H4 (cell line): ENCODE data around the gene INS. TPM values are rescaled to one million over a fixed set of nuclear protein-coding genes. Genes with fewer than 3 reads are reported as not detected.
"Not testable (repeated sequence)": the region's sequence is repeated elsewhere in the genome, so short reads cannot be mapped to it uniquely, and the experiment has no call there.

Experiments used
- DNase-seq: peaks from one replicate; pipeline ENCODE4 v3.0.0-alpha.2; 2015; ENCODE audit warnings: low spot score
- total RNA-seq: library from RNA; depleted of rRNA; stranded (reverse); fragments of >200 nt; shearing (Covaris generic); gene quantifications from 2 replicates; pipeline ENCODE4 v1.2.3, GENCODE V29; 2014

INS gene
- total RNA-seq, 1 experiment from 2014 or later: not detected

DNA sequence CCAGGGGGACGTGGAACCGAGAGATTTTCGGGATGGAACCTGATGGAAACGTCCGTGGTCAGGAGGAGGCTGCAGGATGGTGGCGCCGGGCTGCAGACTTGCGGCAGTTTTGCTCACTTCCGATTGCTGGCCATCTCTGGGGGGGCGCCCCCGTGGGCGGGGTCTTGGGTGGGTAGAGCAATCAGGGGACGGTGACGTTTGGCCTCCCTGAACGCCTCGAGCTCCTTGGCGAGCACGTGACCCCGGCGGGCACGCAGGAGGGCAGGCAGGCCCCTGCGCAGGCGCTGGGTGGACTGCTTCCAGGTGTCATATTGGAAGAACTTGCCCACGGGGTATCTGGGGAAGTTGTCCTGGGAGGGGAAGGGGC lies 28.2 kb downstream of the INS start:
- no peak for DNase-seq

DNA sequence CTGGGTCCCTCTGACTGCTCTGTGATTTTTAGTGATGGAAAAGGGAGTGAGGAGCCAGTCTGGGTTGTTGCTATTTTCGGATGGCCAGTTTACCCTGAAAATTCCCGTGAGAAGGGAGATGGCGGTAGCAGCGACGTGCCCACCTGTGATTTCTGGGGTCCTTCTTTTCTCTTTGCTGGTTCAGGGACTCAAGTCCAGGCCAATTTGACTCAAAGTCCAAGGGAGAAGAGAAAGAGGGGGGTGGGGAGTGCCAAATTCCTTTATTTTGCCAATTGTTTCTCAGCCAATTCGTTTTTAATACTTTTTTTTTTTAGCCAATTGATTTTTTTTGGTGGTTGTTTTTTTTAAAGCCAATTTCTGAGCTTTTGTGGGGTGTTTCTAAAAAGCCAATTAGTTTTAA lies 28.8 kb downstream of the INS start:
- no peak for DNase-seq

DNA sequence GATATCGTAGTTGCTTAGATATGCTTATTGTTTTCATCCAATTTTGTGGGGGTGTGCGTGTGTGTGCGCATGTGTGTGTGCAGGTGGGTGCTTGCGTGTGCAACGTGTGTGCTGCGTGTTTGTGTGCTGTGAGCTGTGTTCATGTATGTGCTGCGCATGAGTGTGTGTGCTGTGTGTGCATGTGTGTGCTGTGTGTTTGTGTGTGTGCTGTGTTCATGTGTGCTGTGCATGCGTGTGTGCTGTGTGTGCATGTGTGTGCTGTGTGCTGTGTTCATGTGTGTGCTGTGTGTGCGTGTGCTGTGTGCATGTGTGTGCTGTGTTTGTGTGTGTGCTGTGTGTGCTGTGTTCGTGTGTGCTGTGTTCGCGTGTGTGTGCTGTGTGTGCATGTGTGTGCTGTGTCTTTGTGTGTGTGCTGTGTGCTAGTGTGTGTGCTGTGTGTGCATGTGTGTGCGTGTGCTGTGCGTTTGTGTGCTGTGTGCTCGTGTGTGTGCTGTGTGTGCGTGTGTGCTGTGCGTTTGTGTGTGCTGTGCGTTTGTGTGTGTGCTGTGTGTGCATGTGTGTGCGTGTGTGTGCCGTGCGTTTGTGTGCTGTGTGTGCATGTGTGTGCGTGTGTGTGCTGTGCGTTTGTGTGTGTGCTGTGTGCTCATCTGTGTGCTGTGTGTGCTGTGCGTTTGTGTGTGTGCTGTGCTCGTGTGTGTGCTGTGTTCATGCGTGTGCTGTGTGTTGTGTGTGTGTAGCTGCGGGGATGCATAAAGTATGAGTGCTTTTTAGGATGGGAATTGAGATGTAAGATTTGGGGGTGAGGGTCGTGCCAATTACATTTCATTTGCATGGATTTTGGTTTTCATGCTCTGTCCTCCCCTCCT lies 29.4 kb downstream of the INS start:
- DNase-seq: no peak

DNA sequence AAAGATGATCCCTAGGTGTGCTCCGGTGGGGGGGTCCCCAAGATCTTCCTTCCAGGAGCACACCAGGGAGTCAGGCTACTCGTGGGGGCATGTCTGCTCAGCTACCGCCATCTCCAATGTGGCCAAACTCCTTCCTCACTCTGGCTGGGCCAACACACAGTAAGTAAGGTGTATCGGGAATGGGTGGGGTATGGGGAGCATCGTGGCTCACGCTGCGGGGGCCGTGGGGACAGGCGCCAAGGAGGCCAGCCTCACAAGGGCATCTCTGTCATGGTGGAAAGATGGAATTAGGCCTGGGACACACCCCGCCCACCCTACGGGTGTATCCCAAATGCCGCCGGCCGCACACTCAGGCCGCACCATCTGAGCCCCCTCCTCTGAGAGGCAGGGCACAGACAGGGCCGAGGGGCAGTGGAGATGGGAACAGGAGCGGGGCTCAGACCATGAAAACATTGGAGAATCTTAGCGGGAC lies 30.1 kb downstream of the INS start:
- no peak for DNase-seq

DNA sequence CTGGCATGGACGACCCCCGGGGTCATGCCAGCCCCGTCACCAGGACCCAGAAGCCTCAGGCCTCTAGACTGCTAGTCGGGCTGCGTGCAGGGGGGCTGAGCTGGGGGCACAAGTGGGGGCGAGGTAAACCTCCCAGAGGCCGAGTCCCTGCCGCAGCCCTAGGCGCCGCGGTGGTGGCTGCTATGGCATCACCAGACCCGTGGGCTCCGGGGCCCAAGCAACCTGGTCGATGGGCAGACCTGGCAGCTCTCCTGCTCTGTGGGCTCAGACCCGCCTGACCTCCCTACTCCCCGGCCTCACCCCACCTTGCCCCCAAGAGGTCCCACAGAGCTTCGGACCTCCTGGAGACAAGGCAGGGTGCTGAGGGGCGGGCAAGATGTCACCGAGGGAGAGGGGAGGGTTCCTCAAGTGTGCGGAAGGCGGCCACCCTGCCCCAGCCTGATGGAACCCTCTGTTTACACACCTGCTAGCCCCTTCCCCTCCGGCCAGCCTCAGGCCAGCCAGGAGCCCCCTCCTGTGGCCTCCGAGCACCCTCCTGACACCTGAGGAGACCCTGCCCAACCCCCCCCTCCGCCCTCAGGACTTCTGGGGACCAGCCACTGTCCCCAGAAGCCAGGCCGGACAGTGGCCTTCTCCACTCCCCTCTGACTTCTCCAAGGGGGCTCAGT lies 31.2 kb downstream of the INS start:
- no peak for DNase-seq

DNA sequence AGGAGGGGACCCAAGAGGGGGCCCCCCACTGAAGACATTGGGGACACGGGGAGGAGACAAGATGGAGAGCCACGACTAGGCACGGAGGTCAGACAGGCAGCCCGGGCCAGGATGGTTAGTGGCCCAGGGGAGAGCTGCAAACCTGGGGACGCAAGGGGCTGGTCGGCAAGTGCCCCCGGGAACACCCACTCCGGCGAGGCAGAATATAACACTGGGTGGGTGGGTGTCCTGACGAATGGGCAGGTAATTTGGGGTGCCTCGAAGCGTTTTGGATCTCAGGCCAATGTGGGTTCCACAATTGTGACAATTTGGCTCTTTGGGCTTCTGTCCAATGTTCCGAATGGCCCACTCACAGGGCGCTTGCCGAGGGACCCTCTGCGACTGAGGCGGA lies 31.7 kb downstream of the INS start:
- no peak for DNase-seq

DNA sequence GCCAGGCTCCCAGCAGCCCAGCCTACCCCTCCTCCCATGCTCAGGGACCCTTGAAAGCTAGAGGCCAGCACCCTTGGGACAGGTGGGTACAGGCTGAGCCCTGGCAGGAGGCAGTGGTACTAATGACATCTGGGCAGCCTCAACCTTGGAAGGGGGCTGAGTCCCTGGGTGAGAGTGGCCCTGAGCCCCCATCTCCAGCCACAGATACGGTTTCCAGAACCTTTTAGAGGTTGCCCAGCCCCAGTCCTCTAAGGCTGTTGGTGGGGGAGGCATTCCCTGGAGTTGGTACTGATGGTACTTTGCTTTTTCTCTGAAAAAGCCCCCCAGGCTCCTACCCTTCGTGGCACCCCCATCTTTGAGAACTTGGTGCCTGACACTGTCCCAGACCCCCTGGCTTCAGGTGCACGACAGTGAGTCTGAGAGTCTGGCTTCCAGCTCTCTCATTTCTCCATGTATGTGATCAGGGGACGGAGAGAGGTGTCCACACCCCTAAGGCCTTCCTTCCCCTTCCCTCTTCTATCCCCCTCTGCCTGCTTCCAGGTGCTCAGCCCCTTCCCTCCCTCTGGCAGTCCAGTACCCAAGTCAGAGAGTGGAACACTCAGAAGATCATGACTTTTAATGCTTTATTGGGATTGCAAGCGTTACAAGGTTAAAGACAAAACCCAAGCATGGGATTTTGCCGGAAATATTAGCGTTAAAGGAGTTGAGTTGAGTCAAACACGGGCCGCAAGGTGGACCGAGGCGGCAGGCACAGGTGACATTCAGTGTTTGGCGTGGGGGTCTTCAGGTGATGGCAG lies 32.3 kb downstream of the INS start:
- no peak for DNase-seq

DNA sequence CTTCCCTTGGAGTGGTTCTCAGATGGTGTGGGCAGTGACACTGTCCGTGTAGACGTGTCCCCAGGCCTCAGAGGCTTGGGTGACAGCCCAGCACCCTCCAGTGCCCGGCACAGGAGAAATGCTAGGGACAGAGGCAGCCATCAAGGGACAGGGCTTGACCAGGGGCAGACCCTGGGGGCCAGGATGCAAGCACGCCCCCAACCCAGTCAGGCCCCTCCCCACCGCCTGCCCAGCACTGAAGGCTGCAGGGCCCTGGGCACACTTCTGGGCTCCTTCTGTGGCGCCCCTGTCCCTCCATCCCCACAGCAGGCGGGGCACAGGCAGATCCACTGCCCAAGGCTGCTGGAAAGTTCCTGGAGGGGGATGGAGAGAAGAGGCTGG lies 32.9 kb downstream of the INS start:
- DNase-seq: no peak

DNA sequence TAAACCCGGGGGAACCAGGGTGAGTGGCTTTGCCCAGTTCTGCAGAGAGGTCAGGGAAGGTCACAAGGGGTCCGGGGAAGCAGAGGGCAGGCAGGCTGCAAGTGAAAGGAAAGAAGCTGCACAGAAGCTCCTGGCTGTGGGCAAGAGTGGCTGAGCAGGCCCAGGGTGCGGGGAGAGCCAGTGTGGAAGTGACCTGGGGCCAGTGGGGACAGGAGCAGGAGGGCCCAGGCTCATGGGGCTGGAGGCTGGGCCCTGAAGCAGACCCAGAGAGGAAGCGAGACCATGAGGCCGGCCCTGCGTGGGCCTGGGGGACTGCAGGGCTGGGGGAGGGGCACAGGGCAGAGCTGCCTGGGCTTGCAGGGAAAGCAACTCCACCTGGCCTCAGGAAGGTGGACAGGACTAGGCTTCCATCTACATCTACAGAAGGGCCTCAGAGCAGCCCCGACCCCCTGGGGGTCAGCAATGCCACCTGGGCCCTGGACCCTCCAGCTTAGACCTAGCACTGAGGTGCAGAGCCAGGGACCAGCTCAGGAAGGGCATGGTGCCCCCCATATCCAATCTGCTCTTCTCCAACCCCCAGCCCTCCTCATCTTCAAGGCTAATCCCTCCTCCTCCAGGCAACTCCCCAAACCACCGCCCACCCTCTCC lies 33.4 kb downstream of the INS start:
- no peak for DNase-seq

DNA sequence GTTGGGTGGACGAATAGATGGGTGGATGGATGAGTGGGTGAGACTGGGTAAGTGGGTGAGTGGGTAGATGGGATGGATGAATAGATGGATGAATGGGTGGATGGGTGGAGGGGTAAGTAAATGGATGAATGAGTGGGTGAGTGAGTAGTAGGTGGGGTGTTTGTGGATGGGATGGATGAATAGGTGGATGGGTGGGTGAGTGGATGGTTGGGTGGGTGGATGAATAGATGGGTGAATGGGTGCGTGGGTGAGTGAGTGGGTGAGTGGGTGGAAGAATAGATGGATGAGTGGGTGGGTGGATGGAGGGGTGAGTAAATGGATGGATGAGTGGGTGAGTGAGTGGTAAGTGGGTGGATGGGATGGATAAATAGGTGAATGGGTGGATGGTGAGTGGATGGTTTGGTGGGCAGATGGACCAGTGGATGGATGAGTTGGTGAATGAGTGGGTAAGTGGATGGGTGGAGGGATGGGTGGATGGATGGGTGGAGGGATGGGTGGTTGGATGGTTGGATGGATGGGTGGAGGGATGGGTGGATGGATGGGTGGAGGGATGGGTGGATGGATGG lies 34.4 kb downstream of the INS start:
- no peak for DNase-seq

DNA sequence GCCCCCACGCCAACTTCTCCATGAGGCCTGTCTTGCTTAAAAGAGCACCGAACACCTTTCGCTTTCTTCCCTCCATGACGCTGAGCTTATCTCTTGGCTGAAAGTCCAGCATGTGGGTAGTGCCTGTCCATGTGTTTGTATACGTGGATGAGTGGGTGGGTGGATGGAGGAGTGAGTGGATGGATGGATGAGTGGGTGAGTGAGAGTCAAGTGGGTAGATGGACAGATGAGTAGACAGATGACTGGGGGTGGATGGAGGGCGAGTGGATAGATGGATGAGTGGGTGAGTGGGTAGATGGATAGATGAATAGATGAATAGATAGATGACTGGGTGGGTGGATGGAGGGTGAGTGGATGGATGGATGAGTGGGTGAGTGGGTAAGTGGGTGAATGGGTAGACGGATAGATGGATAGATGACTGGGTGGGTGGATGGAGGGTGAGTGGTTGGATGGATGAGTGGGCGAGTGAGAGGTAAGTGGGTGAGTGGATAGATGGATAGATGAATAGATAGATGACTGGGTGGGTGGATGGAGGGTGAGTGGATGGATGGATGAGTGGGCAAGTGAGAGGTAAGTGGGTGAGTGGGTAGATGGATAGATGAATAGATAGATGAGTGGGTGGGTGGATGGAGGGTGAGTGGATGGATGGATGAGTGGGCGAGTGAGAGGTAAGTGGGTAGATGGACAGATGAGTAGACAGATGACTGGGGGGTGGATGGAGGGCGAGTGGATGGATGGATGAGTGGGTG lies 36.1 kb downstream of the INS start:
- not testable (repeated sequence) for DNase-seq

DNA sequence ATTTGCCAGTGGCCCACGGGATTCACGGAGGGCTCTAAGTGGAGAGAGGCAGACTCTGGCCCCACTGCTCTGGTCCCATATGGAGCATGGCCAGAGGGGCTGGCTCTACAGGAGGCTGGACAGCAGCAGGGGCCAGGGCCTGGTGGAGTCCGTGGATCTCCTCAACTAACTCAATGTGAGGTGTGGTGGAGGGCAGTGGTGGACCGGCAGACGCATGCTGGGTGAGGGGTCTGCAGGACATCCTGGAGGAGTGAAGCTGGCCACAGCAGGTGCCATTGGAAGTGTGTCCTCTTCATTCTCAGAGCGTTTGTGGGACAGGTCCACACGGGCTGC lies 37.4 kb downstream of the INS start:
- DNase-seq: no peak

DNA sequence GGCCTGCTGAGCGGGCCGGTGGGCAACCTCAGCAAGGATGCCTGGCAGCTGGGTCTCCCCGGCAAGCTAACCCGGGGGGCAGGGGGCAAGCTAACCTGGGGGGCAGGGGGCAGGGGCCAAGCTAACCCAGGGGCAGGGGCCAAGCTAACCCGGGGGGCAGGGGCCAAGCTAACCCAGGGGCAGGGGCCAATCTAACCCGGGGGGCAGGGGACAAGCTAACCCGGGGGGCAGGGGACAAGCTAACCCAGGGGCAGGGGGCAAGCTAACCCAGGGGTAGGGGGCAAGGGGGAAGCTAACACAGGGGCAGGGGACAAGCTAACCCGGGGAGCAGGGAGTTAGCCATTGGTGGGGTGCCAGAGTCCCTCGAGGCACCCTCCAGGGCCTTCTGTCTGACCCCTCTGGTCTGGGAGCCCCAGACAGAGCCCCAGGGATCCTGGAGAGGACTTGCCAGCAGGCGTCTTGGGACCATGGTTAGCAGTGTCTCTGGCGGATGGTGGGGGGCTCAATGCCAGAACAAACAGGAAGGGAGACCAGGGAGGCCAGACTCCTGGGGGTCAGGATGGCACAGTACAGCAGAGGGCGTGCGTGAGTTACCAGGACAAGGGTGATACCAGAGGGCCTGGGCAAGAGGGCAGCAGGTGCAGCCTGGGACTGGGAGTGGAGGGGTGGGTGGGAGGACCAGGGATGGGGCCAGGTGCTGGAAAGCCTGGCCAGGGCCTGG lies 37.9 kb downstream of the INS start:
- no peak for DNase-seq

DNA sequence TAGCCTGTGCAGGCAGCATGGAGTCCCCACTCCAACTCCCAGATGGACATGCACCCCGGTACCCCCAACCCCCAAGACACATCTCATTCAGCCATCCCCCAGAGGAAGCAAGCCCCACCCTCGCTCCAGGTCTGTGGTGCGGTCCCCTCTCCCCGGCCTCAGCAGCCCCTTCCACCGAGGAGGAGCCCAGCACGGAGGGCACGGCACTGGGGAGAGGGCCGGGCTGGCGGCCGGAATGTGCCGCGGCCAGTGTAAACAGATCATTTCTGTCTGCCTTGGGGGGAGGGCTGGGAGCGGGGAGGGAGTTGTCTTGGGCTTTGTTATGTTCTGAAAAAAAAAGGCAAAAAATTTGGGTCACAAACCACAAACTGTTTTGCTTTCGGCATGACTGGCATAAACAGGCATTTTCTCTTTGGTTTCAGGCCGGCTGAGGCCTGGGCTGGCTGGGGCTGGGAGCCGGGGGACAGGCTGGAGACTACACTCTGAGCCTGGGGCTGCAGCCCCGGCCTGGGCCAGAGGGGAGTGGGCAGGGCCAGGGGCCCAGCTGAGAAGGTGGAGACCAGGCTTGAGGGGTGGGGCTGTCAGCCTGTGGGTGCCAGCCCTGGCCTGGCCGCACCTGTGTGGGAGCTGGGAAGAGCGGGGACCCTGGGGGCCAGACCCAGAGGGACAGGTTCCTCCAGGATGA lies 38.6 kb downstream of the INS start:
- peak; percentile 78 for DNase-seq

DNA sequence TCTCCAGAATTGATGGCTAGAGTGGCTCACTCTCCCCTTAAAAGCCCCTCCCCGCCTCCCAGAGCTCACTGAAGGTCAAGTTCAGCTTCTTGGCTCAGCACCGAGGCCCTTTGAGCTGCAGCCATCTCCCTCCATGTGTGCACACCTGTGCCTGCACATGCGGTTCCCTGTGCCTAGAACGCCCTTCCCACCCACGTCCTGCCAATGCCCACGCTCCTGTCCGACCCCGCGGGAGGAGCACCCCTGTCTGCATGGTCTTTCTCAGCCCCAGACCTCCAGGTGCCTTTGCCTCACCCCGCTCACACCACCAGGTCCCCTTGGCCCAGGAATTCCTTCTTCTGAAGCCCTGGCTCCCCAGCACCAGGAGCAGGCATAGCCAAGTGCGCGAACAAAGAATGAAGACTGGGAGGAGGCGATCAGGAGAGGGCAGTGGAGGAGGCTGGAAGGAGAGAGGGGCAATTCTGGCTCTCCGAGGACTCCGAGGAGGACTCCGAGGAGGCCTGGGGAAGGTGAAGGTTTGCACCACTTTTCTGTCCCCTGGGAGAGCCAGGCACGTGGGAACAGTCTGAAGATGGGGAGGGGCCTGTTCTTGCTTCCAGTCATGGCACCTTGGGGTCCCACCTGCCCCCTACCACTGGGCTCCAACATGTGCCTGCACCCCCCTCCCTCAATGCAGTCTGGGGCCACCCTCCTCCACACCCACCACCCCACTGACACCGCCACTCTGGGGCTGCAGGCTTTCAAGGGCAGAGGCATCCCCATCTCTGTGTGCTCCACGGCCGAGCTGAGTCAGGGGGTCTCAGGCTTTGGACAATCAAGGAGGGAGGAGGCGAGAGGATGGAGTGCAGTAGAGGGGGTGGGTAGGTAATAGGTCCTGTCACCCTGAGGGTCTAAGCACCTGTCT lies 39.5 kb downstream of the INS start:
- DNase-seq: no peak

DNA sequence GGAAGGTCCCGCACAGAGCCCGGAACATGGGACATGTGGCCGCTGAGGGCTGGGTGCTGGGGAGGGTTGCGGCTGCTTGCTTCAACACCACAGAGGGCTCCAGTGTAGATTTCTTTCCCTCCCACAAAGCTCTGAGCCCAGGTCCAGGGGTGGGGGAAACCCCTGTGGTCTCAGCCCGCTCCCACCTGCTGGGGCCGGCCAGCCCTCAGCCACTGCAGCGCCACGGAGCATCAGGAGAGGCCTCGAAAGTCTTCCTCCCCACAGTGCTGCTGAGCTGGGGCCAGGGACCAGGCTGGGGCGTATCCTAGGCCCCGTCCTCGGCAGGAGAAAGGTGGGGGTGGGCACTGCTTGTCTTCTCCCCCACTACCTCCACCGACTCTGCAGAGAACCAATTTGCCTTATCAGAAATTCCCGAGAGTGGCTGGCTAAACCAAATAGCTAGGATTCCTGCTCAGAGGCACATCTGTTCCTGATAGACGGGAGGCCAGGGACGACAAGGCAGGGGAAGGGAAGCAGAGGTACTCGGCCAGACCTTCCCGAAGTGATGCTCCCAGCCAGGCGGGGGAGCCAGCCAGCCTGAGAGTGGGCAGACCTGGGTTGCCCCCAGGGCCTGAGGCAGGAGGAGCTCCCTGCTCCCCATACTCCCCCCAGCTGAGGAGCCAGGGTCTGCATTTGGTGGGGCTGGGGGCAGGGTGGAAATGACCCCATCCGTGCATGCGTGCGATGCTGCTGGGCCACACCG lies 40.5 kb downstream of the INS start:
- DNase-seq: no peak

DNA sequence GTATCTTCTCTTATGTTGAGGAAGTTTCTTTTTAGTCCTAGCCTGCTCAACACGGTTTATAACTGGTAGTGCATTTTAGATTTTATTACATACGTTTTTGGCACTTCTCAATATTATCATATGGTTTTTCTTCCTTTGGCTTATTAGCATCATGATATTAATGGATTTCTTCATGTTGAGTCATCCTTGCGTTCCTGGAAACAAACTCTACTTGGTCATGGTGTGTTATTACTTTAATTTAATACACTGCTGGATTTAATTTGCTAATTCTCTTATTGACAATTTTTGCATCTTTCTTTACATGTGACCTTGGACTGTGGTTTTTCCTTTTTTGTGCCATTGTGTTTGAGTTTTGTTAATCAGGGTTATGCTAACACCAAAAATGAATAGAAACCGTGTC lies 42.3 kb downstream of the INS start:
- DNase-seq: no peak

DNA sequence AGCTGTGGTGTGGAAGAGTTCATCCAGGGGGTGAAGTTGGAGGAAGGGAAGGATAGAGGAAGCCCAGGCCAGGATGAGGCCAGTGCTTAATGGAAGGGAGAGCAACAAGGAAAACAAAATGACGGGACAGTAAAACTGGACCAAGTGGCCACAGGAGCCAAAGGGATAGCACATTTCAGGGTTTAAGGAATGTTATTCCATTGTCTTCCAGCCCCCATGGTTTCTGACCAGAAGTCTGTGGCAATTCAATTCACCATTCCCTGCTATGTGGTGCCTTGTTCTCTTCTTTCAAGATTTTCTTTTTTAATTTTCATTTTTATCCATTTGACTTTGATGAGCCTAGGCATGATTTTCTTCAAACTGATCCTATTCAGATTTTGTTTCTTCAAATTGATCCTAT lies 44.3 kb downstream of the INS start:
- DNase-seq: no peak
